HCT116 (cell line): Measurements from ENCODE around the gene WDR4. TPM values are rescaled to one million over a fixed set of nuclear protein-coding genes. Genes with fewer than 3 reads are reported as not detected.

Source experiments
- ATAC-seq: fragments of 200-7000 bp; cut with Tn5 transposase; 2 replicates; pipeline ENCODE4 v1.9.1; 2020; ENCODE audit warnings: mild to moderate bottlenecking, moderate library complexity
- BruUV-seq: library from RNA; stranded (reverse); fragments of 400-500 nt; replicated peaks from 2 replicates; lab custom pipeline; 2021; lab: Mats Ljungman, UMichigan
- CTCF ChIA-PET: fragments of 300-600 bp; sonication (Branson Sonifier 250); formaldehyde crosslinking; loops from one replicate; lab custom pipeline; 2021; ENCODE audit warnings: antibody characterized with exemption; lab: Charles Lee
- POLR2A ChIA-PET: fragments of 300-600, 350-600 bp; sonication (Branson Sonifier 250); formaldehyde crosslinking; loops from one replicate; lab custom pipeline; 2021; ENCODE audit warnings: antibody characterized with exemption; lab: Charles Lee
- RAD21 ChIA-PET, 2 experiments: fragments of 300-600 bp; sonication (Branson Sonifier 250); formaldehyde crosslinking; loops; one replicate each; lab custom pipeline; 2023; ENCODE audit warnings: low total read pairs in 2 of 2; ENCODE audit not compliant: uncharacterized antibody in 2 of 2, unreplicated experiment in 2 of 2, low non-redundant PET in 1 of 2; lab: Charles Lee
- DNase-seq: peaks from one replicate; pipeline ENCODE4 v3.0.0-alpha.2; 2010; ENCODE audit warnings: low read depth, low spot score
- H2AFZ ChIP-seq: fragments of 200-600 bp; shearing (Covaris generic), sonication (generic); 2 replicates; pipeline ENCODE4 v1.6.1; 2017; ENCODE audit warnings: low read depth, mixed run types, mixed read lengths, antibody characterized with exemption, low read length; ENCODE audit not compliant: poor library complexity, severe bottlenecking
- H3K27ac ChIP-seq: 2 replicates; pipeline ENCODE4 v1.5.1; 2012; ENCODE audit warnings: low read depth, low read length
- H3K27me3 ChIP-seq: fragments of 200-600 bp; sonication (generic); 2 replicates; pipeline ENCODE4 v1.6.1; 2016; ENCODE audit warnings: mixed run types, low read length, mixed read lengths; ENCODE audit not compliant: insufficient read depth
- H3K36me3 ChIP-seq, 2 experiments: fragments of 200-500 bp in 1 of 2; fragments of 200-600 bp in 1 of 2; sonication (Bioruptor generic) in 1 of 2; sonication (generic) in 1 of 2; 2 replicates each; pipeline versions ENCODE4 v1.5.1 to v1.6.1; 2014 to 2016; ENCODE audit warnings: low read length in 2 of 2, inconsistent platforms in 1 of 2, mixed read lengths in 1 of 2, mixed run types in 1 of 2; ENCODE audit not compliant: insufficient read depth in 2 of 2, control insufficient read depth in 1 of 2
- H3K4me1 ChIP-seq, 2 experiments: fragments of 200-600 bp in 1 of 2; sonication (generic) in 1 of 2; 2 replicates each; pipeline versions ENCODE4 v1.5.1 to v1.6.1; 2012 to 2017; ENCODE audit warnings: low read length in 2 of 2, inconsistent platforms in 1 of 2, mild to moderate bottlenecking in 1 of 2, mixed read lengths in 1 of 2, mixed run types in 1 of 2, moderate library complexity in 1 of 2; ENCODE audit not compliant: insufficient read depth in 2 of 2, control insufficient read depth in 1 of 2
- H3K4me2 ChIP-seq: fragments of 200-600 bp; sonication (generic); 2 replicates; pipeline ENCODE4 v1.6.1; 2017; ENCODE audit warnings: mixed run types, low read length, mixed read lengths
- H3K4me3 ChIP-seq, 2 experiments: fragments of 200-600 bp in 1 of 2; sonication (generic) in 1 of 2; replicated peaks in 1 of 2; 2 replicates each; pipeline ENCODE4 v1.5.1; 2011 to 2016; ENCODE audit warnings: low read length in 2 of 2, control low read depth in 1 of 2, low read depth in 1 of 2, mild to moderate bottlenecking in 1 of 2, mixed read lengths in 1 of 2, mixed run types in 1 of 2
- H3K79me2 ChIP-seq: fragments of 200-600 bp; sonication (generic); 2 replicates; pipeline ENCODE4 v1.6.1; 2017; ENCODE audit warnings: mild to moderate bottlenecking, mixed run types, low read length, moderate library complexity, mixed read lengths; ENCODE audit not compliant: insufficient read depth
- H3K9ac ChIP-seq: fragments of 200-600 bp; sonication (generic); 2 replicates; pipeline ENCODE4 v1.6.1; 2016; ENCODE audit warnings: low read length, mixed read lengths
- H3K9me2 ChIP-seq: fragments of 200-600 bp; sonication (generic), shearing (Covaris generic); 2 replicates; pipeline ENCODE4 v1.6.1; 2017; ENCODE audit warnings: mixed run types, mild to moderate bottlenecking, moderate library complexity; ENCODE audit not compliant: insufficient read depth
- H3K9me3 ChIP-seq, 2 experiments: fragments of 200-500 bp in 1 of 2; fragments of 200-600 bp in 1 of 2; sonication (Bioruptor generic) in 1 of 2; sonication (generic) in 1 of 2; 2 replicates each; pipeline ENCODE4 v1.6.1; 2014 to 2017; ENCODE audit warnings: low read length in 2 of 2, mixed read lengths in 2 of 2, inconsistent platforms in 1 of 2, low read depth in 1 of 2, mild to moderate bottlenecking in 1 of 2, mixed run types in 1 of 2, moderate library complexity in 1 of 2; ENCODE audit not compliant: control insufficient read depth in 1 of 2, insufficient read depth in 1 of 2
- H4K20me1 ChIP-seq: fragments of 200-600 bp; sonication (generic), shearing (Covaris generic); 2 replicates; pipeline ENCODE4 v1.6.1; 2017; ENCODE audit warnings: mixed run types, mild to moderate bottlenecking, moderate library complexity; ENCODE audit not compliant: insufficient read depth
- CBX3 ChIP-seq: IDR thresholded peaks from 2 replicates; pipeline ENCODE4 v1.6.1; 2012; ENCODE audit warnings: low read depth
- CEBPB ChIP-seq: IDR thresholded peaks from 2 replicates; pipeline ENCODE4 v1.6.1; 2012; ENCODE audit warnings: low read depth
- CTCF ChIP-seq, 3 experiments: fragments of 200-600 bp in 1 of 3; sonication (generic) in 1 of 3; IDR thresholded peaks in 2 of 3; conservative IDR thresholded peaks in 1 of 3; 2 replicates each; pipeline ENCODE4 v1.5.1; 2012 to 2017; ENCODE audit warnings: low read depth in 2 of 3, low read length in 2 of 3, antibody characterized with exemption in 1 of 3, borderline replicate concordance in 1 of 3, control low read depth in 1 of 3, mild to moderate bottlenecking in 1 of 3, mixed read lengths in 1 of 3, mixed run types in 1 of 3, moderate library complexity in 1 of 3; ENCODE audit not compliant: insufficient read depth in 1 of 3
- EZH2 ChIP-seq: fragments of 200-600 bp; sonication (generic); IDR thresholded peaks from 2 replicates; pipeline ENCODE4 v1.6.1; 2017; ENCODE audit warnings: antibody characterized with exemption, mixed run types
- EZH2phosphoT487 ChIP-seq: fragments of 200-600 bp; IDR thresholded peaks from 2 replicates; pipeline ENCODE4 v1.6.1; 2018; ENCODE audit warnings: antibody characterized with exemption, borderline replicate concordance
- MAX ChIP-seq: IDR thresholded peaks from 2 replicates; pipeline ENCODE4 v1.6.1; 2012
- ZFX ChIP-seq: fragments of 450-650 bp; IDR thresholded peaks from 2 replicates; pipeline ENCODE4 v1.6.1; 2017
- intact Hi-C: fragments of 100-400 bp; cut with micrococcal nuclease; formaldehyde crosslinking; loops from 2 replicates; pipeline ENCODE4 v1.10.0; 2022
- total RNA-seq: library from RNA; stranded (reverse); gene quantifications from one replicate; pipeline ENCODE4 v1.2.1, GENCODE V29; 2021; ENCODE audit not compliant: unreplicated experiment

WDR4 gene
- total RNA-seq, 1 experiment from 2014 or later = 34.8 TPM

- ATAC-seq (no peak), DNase-seq (no peak)
- no peaks in the 10 kb centered on the region for H3K79me2 ChIP-seq
- ChIA-PET RAD21 (interaction anchor here in 1 of 2 experiments (1.1 kb wide), 1 partner anchor 237 kb away, joined by 5 read pairs; no protein-coding TSS in a partner anchor), CTCF (no interaction called here), POLR2A (no interaction called here)
- H3K4me1 ChIP-seq = peaks cover 0 to 10% of the 10 kb centered on the region in 2 experiments; a peak in 1 of 4 replicates
- H3K9me3 ChIP-seq = no peaks in the 10 kb centered on the region; a peak in 1 of 4 replicates
- no TSS peak for BruUV-seq
- H3K4me2 ChIP-seq = no peak overlapping the region
- H3K9me2 ChIP-seq = no peaks in the 10 kb centered on the region
- H3K4me3 ChIP-seq = no peak overlapping the region
- no peak overlapping the region for H2AFZ ChIP-seq
- H3K9ac ChIP-seq = no peak overlapping the region
- no peak overlapping the region for H3K27ac ChIP-seq
- no peak for TF ChIP-seq EZH2
- TF ChIP-seq CTCF (IDR thresholded peaks at IDR 0.05 in 2 of 3, conservative IDR thresholded peaks at IDR 0.05 in 1 of 3; ENCODE audit: borderline replicate concordance in 1 of 3, insufficient read depth in 1 of 3, low read depth in 2 of 3, low read length in 2 of 3) = no peak
- no peak for TF ChIP-seq EZH2phosphoT487
- TF ChIP-seq ZFX = no peak
- no peak for TF ChIP-seq CEBPB
- no peak for TF ChIP-seq CBX3
- no peaks in the 10 kb centered on the region for H3K36me3 ChIP-seq
- no peaks in the 10 kb centered on the region for H4K20me1 ChIP-seq
- no peaks in the 10 kb centered on the region for H3K27me3 ChIP-seq
- intact Hi-C loops = no loop called here
Measured at GRCh38 chr21:42829954-42830353, 49.4 kb downstream of the WDR4 start.

- intact Hi-C loops = no loop called here
- Histone ChIP-seq H4K20me1 (no peaks in the 10 kb centered on the region), H3K9me3 (no peaks in the 10 kb centered on the region; a peak in 1 of 4 replicates), H3K9ac (no peak overlapping the region), H3K4me1 (peaks cover 0 to 10% of the 10 kb centered on the region in 2 experiments; a peak in 1 of 4 replicates), H2AFZ (no peak overlapping the region), H3K4me2 (no peak overlapping the region), H3K79me2 (no peaks in the 10 kb centered on the region), H3K36me3 (no peaks in the 10 kb centered on the region), H3K27ac (no peak overlapping the region), H3K27me3 (no peaks in the 10 kb centered on the region), H3K9me2 (no peaks in the 10 kb centered on the region), H3K4me3 (no peak overlapping the region)
- DNase-seq (no peak), ATAC-seq (no peak)
- no peak for TF ChIP-seq CBX3
- no peak for TF ChIP-seq MAX
- RAD21 ChIA-PET = interaction anchor here in 1 of 2 experiments (1.1 kb wide), 1 partner anchor 237 kb away, joined by 5 read pairs; no protein-coding TSS in a partner anchor
- no TSS peak for BruUV-seq
- POLR2A ChIA-PET = no interaction called here
- CTCF ChIA-PET = no interaction called here
Measured at GRCh38 chr21:42829417-42829816, 49.9 kb downstream of the WDR4 start.
